ENCODE measurements around the gene OR51D1. TPM values are rescaled to one million over a fixed set of nuclear protein-coding genes. Genes with fewer than 3 reads are reported as not detected.

Gene OR51D1
- total and polyA plus RNA-seq, 2 of the 8 experiments (the other 6 are each of a cell fraction or from before 2014, with no cell fraction given), result not detected

DNA sequence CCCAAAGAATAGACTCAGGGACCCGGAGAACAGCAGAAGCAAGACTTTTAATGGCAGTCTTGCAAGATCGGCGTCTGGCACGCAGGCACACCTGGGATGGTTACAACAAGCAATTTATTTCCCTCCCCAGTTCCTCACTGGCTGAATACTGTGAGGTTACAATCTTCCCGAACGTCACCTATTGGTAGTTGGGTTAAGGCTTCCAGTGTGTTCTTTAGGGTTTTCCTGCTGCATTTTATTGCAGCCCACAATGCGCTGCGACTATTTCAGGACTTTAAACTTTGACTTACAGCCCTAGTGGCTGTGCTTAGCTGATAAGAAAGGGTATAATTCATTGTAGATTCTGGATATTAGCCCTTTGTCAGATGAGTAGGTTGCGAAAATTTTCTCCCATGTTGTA is 17.8 kb upstream of the OR51D1 start:
- H3K4ac ChIP-seq (replicated peaks; ENCODE audit: insufficient read length, low read depth, low read length), result no peak overlapping the region
- no peak overlapping the region for H3K23ac ChIP-seq (ENCODE audit: insufficient read length)
- H3K9me3 ChIP-seq (ENCODE audit: insufficient read depth in 2 of 2, low read depth in 1 of 2, low read length in 1 of 2), result no peaks in the 10 kb centered on the region
- FAIRE-seq (no peak), DNase-seq (ENCODE audit: low read depth in 1 of 2, low spot score in 2 of 2) (no peak)
- H3K4me1 ChIP-seq (replicated peaks in 1 of 4; ENCODE audit: control insufficient read depth in 3 of 4, insufficient read depth in 4 of 4, low read length in 3 of 4), result no peaks in the 10 kb centered on the region
- POLR2A ChIA-PET (ENCODE audit: partially characterized antibody), result no interaction called here
- no peak overlapping the region for H3K9ac ChIP-seq (replicated peaks in 1 of 4; ENCODE audit: extremely low read depth in 1 of 4, low read depth in 3 of 4, low read length in 3 of 4)
- H2BK120ac ChIP-seq (replicated peaks; ENCODE audit: low read depth, low read length), result no peak overlapping the region
- H3K27ac ChIP-seq (ENCODE audit: low read depth, low read length), result no peak overlapping the region
- no peak overlapping the region for H2AFZ ChIP-seq (ENCODE audit: low read length)
- H3K23me2 ChIP-seq (ENCODE audit: low read depth, low read length), result no peaks in the 10 kb centered on the region
- no peak overlapping the region for H2BK5ac ChIP-seq (ENCODE audit: low read depth, low read length)
- H3K14ac ChIP-seq (ENCODE audit: insufficient read length), result no peak overlapping the region
- H3K4me2 ChIP-seq (ENCODE audit: insufficient read depth in 1 of 2, low read depth in 2 of 2, low read length in 2 of 2), result no peak overlapping the region
- no peak overlapping the region for H3K4me3 ChIP-seq (ENCODE audit: extremely low read depth in 1 of 4, insufficient read depth in 2 of 4, low read depth in 3 of 4, low read length in 4 of 4)
- no peak for TF ChIP-seq POLR2AphosphoS5 (IDR thresholded peaks at IDR 0.05; ENCODE audit: low read depth, low read length)
- no peak for TF ChIP-seq EZH2 (IDR thresholded peaks at IDR 0.05; ENCODE audit: low read depth, low read length, severe bottlenecking)
- no peak for TF ChIP-seq ZNF274 (IDR thresholded peaks at IDR 0.05; ENCODE audit: borderline replicate concordance, extremely low read depth, low read length)
- no peak for TF ChIP-seq JUND (IDR thresholded peaks at IDR 0.05; ENCODE audit: low read length)
- no peak for TF ChIP-seq RBBP5 (IDR thresholded peaks at IDR 0.05; ENCODE audit: borderline replicate concordance, low read depth, low read length)
- TF ChIP-seq ATF2 (IDR thresholded peaks at IDR 0.05; ENCODE audit: low read length), result no peak
- TF ChIP-seq RAD21 (IDR thresholded peaks at IDR 0.05 in 1 of 2, conservative IDR thresholded peaks at IDR 0.05 in 1 of 2; ENCODE audit: low read depth in 2 of 2, low read length in 2 of 2), result no peak
- TF ChIP-seq EP300 (IDR thresholded peaks at IDR 0.05; ENCODE audit: borderline replicate concordance in 1 of 2, low read depth in 2 of 2, low read length in 2 of 2), result no peak
- no peak overlapping the region for H2BK12ac ChIP-seq (ENCODE audit: low read depth, low read length)
- no peak overlapping the region for H4K5ac ChIP-seq (ENCODE audit: insufficient read length, low read depth, low read length)
- no peaks in the 10 kb centered on the region for H3K36me3 ChIP-seq (ENCODE audit: control insufficient read depth in 2 of 4, insufficient read depth in 4 of 4, low read length in 3 of 4)
- no peak overlapping the region for H2BK15ac ChIP-seq (ENCODE audit: low read length)
- H2AK5ac ChIP-seq (ENCODE audit: low read depth, low read length), result no peak overlapping the region
- H3K18ac ChIP-seq (ENCODE audit: extremely low read depth, low read length), result no peak overlapping the region
- H3K56ac ChIP-seq (replicated peaks; ENCODE audit: insufficient read length, low read depth, low read length), result no peak overlapping the region
- no peaks in the 10 kb centered on the region for H3K79me2 ChIP-seq (ENCODE audit: control insufficient read depth in 1 of 2, insufficient read depth in 2 of 2, low read length in 2 of 2)
- H3K27me3 ChIP-seq (replicated peaks in 1 of 4; ENCODE audit: control insufficient read depth in 3 of 4, extremely low read depth in 1 of 4, insufficient read depth in 3 of 4, low read length in 3 of 4), result no peaks in the 10 kb centered on the region
- no peak overlapping the region for H4K8ac ChIP-seq (ENCODE audit: extremely low read depth, insufficient read depth, low read length)
- H4K91ac ChIP-seq (replicated peaks; ENCODE audit: insufficient read length, low read length), result no peak overlapping the region
- CTCF ChIA-PET (ENCODE audit: partially characterized antibody), result no interaction called here
- H4K20me1 ChIP-seq (replicated peaks in 1 of 2; ENCODE audit: control insufficient read depth in 1 of 2, insufficient read depth in 2 of 2, low read length in 2 of 2), result no peaks in the 10 kb centered on the region
- no peaks in the 10 kb centered on the region for H3K79me1 ChIP-seq (ENCODE audit: low read depth, low read length)
- WGBS, 2 experiments (ENCODE audit: extremely low coverage in 1 of 2, insufficient coverage in 1 of 2, insufficient read length in 1 of 2, insufficient replicate concordance in 2 of 2, low coverage in 1 of 2, low lambda C conversion rate in 2 of 2, missing lambda C conversion rate in 1 of 2), result 80% methylated on average over 9 of the region's 9 CpGs; no CpG with 5 or more reads in 1 of the 2 experiments
- no peak overlapping the region for H2BK20ac ChIP-seq (ENCODE audit: low read length)
